ENCODE measurements around the gene AKAP9. TPM values are rescaled to one million over a fixed set of nuclear protein-coding genes. Genes with fewer than 3 reads are reported as not detected.

The AKAP9 gene
- total RNA-seq, 4 donors from 2014 or later, result 93.1 to 122 (median 109) TPM

DNA sequence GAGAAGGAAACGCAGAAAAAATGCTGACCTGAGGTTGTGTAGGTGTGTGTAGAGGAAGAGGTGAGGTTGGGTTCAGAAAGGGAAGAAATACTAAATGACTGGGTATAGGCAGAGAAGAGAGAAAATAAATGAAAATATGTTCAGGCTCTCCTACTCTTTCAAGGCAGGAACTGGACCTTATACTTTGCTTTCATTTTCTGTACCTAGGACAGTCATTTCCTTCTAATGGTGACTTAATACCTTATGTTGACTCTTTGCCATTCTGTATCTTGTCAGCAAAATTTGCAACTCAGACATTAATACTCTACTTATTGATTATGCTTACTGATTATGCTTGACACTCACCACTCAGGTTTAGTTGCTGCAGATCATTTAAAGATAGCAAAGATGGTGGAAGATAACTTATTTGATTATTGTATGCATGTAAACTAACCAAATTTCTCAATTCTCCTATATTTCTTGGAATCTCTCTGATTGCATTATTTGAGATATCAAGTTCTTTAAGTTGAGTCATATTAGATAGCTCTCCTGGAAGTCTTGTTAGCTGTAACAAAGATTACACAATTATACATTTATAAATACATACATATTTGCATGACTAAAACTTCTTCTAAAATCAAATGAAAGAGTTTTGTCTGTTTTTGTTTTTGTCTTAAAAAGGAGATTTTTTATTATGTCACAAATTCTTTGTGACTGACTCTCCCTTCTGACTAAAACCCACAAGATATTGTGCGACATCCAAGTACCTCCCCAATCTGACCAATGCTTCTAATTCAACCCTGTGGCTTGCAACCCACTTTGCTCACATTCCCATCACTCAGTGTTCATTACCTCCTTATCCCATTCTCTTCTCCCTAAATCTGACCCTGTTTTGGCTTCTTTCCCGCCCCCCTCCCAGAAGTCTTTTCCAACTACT, 218.3 kb downstream of the AKAP9 start:
- TF ChIP-seq, protein P1, sequence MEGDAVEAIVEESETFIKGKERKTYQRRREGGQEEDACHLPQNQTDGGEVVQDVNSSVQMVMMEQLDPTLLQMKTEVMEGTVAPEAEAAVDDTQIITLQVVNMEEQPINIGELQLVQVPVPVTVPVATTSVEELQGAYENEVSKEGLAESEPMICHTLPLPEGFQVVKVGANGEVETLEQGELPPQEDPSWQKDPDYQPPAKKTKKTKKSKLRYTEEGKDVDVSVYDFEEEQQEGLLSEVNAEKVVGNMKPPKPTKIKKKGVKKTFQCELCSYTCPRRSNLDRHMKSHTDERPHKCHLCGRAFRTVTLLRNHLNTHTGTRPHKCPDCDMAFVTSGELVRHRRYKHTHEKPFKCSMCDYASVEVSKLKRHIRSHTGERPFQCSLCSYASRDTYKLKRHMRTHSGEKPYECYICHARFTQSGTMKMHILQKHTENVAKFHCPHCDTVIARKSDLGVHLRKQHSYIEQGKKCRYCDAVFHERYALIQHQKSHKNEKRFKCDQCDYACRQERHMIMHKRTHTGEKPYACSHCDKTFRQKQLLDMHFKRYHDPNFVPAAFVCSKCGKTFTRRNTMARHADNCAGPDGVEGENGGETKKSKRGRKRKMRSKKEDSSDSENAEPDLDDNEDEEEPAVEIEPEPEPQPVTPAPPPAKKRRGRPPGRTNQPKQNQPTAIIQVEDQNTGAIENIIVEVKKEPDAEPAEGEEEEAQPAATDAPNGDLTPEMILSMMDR (IDR thresholded peaks at IDR 0.05; ENCODE audit: low read depth), result no peak

Other genes with a start within 250 kb of the AKAP9 start
- gene MTERF1, start 60.2 kb upstream of the AKAP9 start, total RNA-seq, result 10 to 100 TPM in 2 of 4 donors, 1 to 10 TPM in 2; 5.9 to 10.4 (median 8.1) TPM
- 10 to 100 TPM; 20.9 to 76.8 (median 33.7) TPM for gene CYP51A1, start 193.6 kb downstream of the AKAP9 start, total RNA-seq
- gene LRRD1, start 238.3 kb downstream of the AKAP9 start, total RNA-seq, result under 1 TPM; 0.16 to 0.57 (median 0.31) TPM